Measurements from ENCODE around the gene GLI2.
A peak's percentile ranks its signal among the peaks of the same experiment; 100 is the strongest.

GLI2 gene

DNA sequence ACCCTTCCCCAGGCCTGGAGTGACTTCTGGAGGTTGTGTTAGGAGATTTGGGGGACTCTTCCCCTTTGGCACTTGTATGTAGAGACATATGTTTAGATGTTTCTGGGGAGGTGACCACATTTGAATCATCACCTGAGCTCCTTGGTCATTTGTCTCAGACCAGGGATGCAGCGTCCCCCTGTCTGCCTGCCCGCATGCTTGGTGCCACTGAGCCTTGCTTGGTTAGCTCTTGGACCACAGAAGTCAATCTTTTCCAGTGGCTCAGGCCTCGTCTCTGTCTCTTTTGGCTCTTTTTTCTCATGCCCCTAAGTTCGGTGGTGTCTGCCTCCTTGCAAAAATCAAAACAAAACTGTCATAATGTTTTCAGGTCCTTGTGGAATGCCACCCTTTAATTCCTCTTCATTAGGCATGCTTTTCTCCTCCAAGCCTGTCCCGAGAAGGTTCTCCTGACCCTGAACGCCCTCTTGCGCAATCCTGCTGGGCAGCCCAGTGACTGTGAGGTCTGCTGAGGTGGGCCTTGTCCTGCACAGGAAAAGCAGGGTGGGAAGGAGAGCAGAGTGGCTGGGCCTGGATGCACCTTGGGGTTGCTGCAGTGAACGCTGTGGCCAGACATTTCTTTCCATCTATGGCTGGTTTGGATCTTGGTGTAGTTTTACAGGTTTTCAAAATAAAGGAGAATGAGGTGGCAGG lies 24.9 kb downstream of the GLI2 start:
- peak; percentile 60 for DNase-seq (ENCODE audit: low read depth)
- Histone ChIP-seq H3K36me3 (ENCODE audit: control insufficient read depth, insufficient read depth, low read length, severe bottlenecking) (no peaks in the 10 kb centered on the region), H3K4me3 (ENCODE audit: low read length) (no peak overlapping the region), H3K9me3 (ENCODE audit: control insufficient read depth, low read length) (no peaks in the 10 kb centered on the region), H3K4me1 (ENCODE audit: control insufficient read depth, insufficient read depth, low read length) (peaks cover 69% of the 10 kb centered on the region), H3K27me3 (replicated peaks; ENCODE audit: control insufficient read depth, insufficient read depth, low read length) (no peaks in the 10 kb centered on the region), H3K9ac (ENCODE audit: low read length) (peak overlapping the region; percentile 16)

DNA sequence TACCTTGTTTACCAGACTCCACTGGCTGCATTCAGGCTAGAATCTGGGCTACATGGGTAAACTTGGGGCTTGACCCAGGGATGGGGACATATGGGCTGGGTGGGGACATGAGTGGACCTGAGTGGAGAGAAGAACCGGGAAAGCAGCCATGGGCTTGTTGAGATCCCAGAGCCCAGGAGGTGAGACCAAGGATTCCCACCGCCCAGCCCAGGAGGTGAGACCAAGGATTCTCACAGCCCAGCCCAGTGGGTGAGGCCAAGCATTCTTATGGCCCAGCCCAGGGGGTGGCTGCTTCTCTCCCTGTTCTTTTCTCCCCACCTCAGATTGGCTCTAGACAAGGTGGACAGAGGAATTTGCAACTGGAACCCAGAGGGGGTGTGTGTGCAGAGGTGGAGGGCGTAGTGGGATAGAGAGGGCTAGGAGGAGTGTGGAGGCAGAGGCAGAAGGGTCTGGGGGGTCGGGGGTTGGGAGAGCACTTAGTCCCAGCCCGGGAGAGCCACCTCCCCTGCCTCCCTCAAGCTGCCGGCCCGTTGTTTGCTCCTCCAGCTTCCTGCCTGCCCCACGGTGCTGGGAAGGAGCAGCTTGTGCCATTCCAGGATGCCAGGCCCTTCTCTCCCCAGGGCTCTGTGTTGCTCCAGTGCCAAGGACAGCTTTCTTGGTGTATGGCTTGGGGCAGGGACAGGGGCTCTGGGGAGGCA lies 25.6 kb downstream of the GLI2 start:
- DNase-seq (ENCODE audit: low read depth), result no peak
- Histone ChIP-seq H3K4me3 (ENCODE audit: low read length) (no peak overlapping the region), H3K36me3 (ENCODE audit: control insufficient read depth, insufficient read depth, low read length, severe bottlenecking) (no peaks in the 10 kb centered on the region), H3K9ac (ENCODE audit: low read length) (no peak overlapping the region), H3K4me1 (ENCODE audit: control insufficient read depth, insufficient read depth, low read length) (peaks cover 71% of the 10 kb centered on the region), H3K27me3 (replicated peaks; ENCODE audit: control insufficient read depth, insufficient read depth, low read length) (no peaks in the 10 kb centered on the region), H3K9me3 (ENCODE audit: control insufficient read depth, low read length) (no peaks in the 10 kb centered on the region)

DNA sequence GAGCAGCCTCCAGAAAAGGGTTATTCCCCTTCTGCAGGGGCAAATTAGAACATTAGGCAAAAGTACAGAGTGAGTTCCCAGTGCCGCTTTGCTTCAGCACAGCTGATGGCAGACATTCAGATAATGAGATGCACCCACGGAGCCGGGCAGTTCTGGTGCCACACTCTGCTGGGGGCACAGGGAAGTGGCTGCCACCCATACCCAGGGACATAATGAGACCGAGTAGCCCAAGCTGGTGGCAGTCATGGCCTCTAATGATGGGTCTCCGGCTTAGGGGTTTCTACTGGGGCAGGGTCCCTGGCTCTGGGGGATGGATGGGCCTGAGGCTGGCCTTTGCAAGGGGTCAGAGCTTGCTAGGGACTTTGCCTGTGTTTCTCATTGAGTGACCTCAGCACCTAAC lies 26.2 kb downstream of the GLI2 start:
- Histone ChIP-seq H3K36me3 (ENCODE audit: control insufficient read depth, insufficient read depth, low read length, severe bottlenecking) (no peaks in the 10 kb centered on the region), H3K4me1 (ENCODE audit: control insufficient read depth, insufficient read depth, low read length) (peaks cover 75% of the 10 kb centered on the region), H3K27me3 (replicated peaks; ENCODE audit: control insufficient read depth, insufficient read depth, low read length) (no peaks in the 10 kb centered on the region), H3K4me3 (ENCODE audit: low read length) (no peak overlapping the region), H3K9me3 (ENCODE audit: control insufficient read depth, low read length) (no peaks in the 10 kb centered on the region), H3K9ac (ENCODE audit: low read length) (no peak overlapping the region)
- DNase-seq (ENCODE audit: low read depth), result no peak

DNA sequence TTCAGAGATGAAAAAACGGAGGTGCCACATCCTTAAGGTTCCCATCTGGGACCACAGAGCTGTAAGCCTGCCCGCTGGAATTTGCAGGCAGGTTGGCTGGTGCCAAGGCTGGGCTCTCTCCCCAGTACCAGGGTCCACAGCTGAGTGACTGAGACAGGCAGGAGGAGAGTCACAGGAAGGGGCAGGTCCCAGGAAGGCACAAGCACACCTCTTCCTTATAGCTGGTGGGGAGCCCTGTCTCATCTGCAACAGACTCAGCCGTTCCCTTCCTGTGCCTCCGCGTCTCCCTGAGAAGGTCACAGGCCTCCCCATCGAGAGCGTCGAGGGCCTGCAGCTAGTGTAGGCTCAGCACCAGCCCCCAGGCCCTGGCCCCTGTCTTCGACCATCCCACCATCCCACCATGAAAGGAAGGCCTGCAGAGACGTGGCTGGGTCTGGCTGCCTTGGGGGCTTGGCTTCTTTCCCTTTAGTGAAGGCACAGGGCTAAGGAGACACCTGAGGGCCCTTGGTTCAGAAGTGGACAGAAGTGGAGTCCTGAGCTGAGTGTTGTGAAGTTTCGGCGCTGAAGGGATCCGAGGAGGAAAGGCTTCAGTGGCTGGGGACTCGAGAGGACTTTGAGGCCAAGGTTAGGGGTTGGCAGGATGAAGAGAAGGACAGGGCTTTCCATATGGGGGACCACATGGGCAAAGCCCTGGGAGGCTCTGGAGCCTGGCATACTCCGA lies 26.8 kb downstream of the GLI2 start:
- Histone ChIP-seq H3K9me3 (ENCODE audit: control insufficient read depth, low read length) (no peaks in the 10 kb centered on the region), H3K36me3 (ENCODE audit: control insufficient read depth, insufficient read depth, low read length, severe bottlenecking) (no peaks in the 10 kb centered on the region), H3K27me3 (replicated peaks; ENCODE audit: control insufficient read depth, insufficient read depth, low read length) (no peaks in the 10 kb centered on the region), H3K4me3 (ENCODE audit: low read length) (no peak overlapping the region), H3K4me1 (ENCODE audit: control insufficient read depth, insufficient read depth, low read length) (peaks cover 72% of the 10 kb centered on the region), H3K9ac (ENCODE audit: low read length) (no peak overlapping the region)
- DNase-seq (ENCODE audit: low read depth), result no peak

DNA sequence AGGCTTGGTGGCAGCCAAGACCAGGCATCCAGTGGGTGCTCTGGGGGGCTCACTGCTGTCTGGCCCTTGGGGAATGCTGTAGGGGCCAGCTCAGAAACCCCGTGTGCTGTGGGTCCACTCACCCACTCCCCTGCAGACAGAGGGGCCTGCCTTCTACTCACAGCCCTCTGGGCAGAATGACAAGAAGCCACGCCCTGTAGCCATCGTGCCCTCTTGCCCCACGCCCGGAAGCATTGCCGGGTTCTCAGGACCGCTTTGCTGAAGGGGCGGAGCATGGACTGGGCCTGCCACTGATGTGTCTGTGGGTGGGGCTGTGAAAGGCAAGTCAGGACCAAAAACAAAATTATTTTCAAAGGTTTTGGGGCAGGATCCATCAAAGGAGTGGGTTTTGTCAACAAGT lies 27.8 kb downstream of the GLI2 start:
- H3K9ac ChIP-seq (ENCODE audit: low read length), result peak overlapping the region; percentile 76
- no peaks in the 10 kb centered on the region for H3K36me3 ChIP-seq (ENCODE audit: control insufficient read depth, insufficient read depth, low read length, severe bottlenecking)
- no peaks in the 10 kb centered on the region for H3K9me3 ChIP-seq (ENCODE audit: control insufficient read depth, low read length)
- peaks cover 62% of the 10 kb centered on the region for H3K4me1 ChIP-seq (ENCODE audit: control insufficient read depth, insufficient read depth, low read length)
- no peak for DNase-seq (ENCODE audit: low read depth)
- H3K4me3 ChIP-seq (ENCODE audit: low read length), result no peak overlapping the region
- H3K27me3 ChIP-seq (replicated peaks; ENCODE audit: control insufficient read depth, insufficient read depth, low read length), result no peaks in the 10 kb centered on the region

DNA sequence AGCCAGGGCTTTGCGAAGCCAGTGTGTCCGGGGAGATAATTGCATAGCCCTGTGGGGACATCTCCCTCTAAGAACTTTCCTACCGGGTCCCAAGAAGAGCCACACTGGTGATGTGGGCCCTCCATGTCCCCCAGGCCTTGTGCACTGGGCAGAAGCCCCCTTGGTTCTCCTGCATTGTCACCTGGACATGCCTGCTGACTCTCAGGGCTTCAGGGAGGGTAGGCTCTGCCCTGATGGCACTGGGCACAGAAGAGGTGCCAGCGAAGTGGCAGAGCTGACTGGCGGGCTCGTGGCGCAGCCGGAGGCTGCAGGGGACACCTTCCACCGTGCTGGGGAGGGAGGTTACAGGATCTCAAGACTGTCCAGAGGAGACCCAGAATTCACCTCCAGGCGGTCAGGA lies 28.3 kb downstream of the GLI2 start:
- Histone ChIP-seq H3K4me1 (ENCODE audit: control insufficient read depth, insufficient read depth, low read length) (peaks cover 58% of the 10 kb centered on the region), H3K9me3 (ENCODE audit: control insufficient read depth, low read length) (no peaks in the 10 kb centered on the region), H3K4me3 (ENCODE audit: low read length) (no peak overlapping the region), H3K9ac (ENCODE audit: low read length) (peak overlapping the region; percentile 76), H3K27me3 (replicated peaks; ENCODE audit: control insufficient read depth, insufficient read depth, low read length) (no peaks in the 10 kb centered on the region), H3K36me3 (ENCODE audit: control insufficient read depth, insufficient read depth, low read length, severe bottlenecking) (no peaks in the 10 kb centered on the region)
- DNase-seq (ENCODE audit: low read depth), result no peak

DNA sequence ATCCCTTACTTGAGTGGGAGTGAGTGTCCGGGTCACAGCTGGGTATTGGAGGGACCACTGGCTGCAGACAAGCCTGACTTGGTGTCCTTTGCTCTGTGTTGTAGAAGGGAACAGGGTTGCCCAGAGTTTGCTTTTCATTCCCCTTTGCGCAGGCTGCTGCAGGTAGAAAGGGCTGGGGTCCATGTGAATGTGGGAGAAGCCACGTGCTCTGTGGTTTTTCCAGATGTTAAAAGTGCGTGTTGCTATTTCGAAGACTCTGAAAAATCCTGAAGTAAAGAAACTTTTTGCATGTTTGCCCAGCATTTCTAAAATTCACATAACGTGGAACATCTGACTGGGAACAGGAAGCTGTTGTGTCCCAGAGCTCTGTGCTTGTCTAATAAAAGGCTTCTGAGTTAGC lies 28.8 kb downstream of the GLI2 start:
- DNase-seq (ENCODE audit: low read depth), result no peak
- Histone ChIP-seq H3K4me1 (ENCODE audit: control insufficient read depth, insufficient read depth, low read length) (peaks cover 52% of the 10 kb centered on the region), H3K27me3 (replicated peaks; ENCODE audit: control insufficient read depth, insufficient read depth, low read length) (no peaks in the 10 kb centered on the region), H3K9ac (ENCODE audit: low read length) (peak overlapping the region; percentile 76), H3K4me3 (ENCODE audit: low read length) (no peak overlapping the region), H3K9me3 (ENCODE audit: control insufficient read depth, low read length) (no peaks in the 10 kb centered on the region), H3K36me3 (ENCODE audit: control insufficient read depth, insufficient read depth, low read length, severe bottlenecking) (no peaks in the 10 kb centered on the region)

DNA sequence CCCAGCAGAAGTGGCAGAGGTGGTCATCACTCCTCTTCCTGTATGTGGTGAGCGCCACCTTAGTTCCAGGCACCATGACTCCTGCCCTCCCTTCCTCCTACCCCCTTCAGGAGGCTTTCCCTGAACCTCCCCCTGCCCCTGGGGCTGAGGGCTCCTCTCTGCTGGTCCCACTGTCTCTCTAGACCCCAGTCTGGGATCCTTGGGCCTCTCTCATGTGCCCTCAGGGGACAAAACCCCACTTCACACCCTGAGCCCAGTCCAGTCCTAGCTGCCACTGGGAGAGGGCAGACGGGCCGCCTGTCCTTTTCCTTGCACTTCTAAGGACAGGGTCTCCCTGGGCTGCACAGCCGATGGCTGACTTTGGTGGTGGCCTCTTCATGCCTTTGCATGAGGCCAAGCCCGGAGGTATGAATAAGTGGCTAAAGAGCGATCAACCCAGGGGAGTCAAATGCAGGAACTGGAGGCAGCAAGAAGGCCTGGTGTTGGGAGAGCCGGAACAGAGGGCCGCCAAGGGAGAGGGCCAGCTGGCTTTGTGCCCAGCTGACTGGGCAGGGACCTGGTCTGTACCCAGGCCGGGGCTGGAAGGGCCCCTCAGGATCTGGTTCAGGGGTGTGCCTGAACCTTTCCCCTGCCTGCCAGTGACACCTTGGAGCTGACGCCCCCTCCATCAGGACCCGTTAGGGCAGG lies 29.5 kb downstream of the GLI2 start:
- H3K9me3 ChIP-seq (ENCODE audit: control insufficient read depth, low read length), result no peaks in the 10 kb centered on the region

DNA sequence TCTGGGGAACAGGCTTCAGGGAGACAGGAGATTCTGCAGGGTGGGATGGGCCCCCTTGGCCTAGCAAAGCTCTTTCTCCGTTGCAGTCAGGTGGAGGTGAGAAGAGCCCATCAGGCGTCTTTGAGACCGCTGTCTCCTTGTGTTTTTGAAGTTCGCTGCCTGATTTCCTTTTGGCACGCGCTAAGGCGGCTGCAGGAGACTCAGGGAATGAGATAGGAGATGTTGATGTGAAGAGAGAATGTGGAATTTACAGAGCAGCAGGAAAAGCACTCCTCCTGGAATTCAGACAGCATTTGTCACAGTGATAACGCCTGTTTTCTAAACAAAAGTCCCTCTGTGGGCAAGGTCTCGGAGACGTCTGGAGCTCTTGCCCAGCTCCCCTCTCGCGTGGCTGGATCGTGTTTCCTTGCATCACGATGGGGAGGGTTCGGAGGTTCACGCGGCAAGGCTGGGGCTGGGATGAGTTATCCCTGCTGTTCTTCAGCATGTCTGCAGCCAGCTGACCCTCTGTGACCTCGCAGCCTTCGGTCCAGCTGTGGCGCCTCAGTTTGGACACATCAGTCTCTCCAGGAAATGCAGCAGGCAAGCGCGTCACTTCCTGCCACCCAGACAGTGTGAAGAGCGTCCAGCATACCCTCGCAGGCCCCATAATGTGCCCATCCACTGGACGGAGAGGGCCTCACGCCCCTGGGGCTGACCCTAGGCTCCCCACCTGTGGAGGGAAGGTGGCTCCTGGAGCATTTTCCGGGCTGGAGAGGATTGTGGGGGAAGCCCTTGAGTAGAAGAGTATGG lies 30.2 kb downstream of the GLI2 start:
- H3K9ac ChIP-seq (ENCODE audit: low read length), result peak overlapping the region; percentile 76
- H3K27me3 ChIP-seq (replicated peaks; ENCODE audit: control insufficient read depth, insufficient read depth, low read length), result no peaks in the 10 kb centered on the region
- H3K36me3 ChIP-seq (ENCODE audit: control insufficient read depth, insufficient read depth, low read length, severe bottlenecking), result no peaks in the 10 kb centered on the region
- DNase-seq (ENCODE audit: low read depth), result peak; percentile 85
- peak overlapping the region; percentile 45 for H3K4me3 ChIP-seq (ENCODE audit: low read length)
- peaks cover 47% of the 10 kb centered on the region for H3K4me1 ChIP-seq (ENCODE audit: control insufficient read depth, insufficient read depth, low read length)
- no peaks in the 10 kb centered on the region for H3K9me3 ChIP-seq (ENCODE audit: control insufficient read depth, low read length)

More for the DNA sequence above, 29.5 kb downstream of the GLI2 start:
- H3K4me1 ChIP-seq (ENCODE audit: control insufficient read depth, insufficient read depth, low read length), result peaks cover 49% of the 10 kb centered on the region
- H3K36me3 ChIP-seq (ENCODE audit: control insufficient read depth, insufficient read depth, low read length, severe bottlenecking), result no peaks in the 10 kb centered on the region
- peak; percentile 16 for DNase-seq (ENCODE audit: low read depth)
- no peaks in the 10 kb centered on the region for H3K27me3 ChIP-seq (replicated peaks; ENCODE audit: control insufficient read depth, insufficient read depth, low read length)
- peak overlapping the region; percentile 45 for H3K4me3 ChIP-seq (ENCODE audit: low read length)
- peak overlapping the region; percentile 76 for H3K9ac ChIP-seq (ENCODE audit: low read length)

DNA sequence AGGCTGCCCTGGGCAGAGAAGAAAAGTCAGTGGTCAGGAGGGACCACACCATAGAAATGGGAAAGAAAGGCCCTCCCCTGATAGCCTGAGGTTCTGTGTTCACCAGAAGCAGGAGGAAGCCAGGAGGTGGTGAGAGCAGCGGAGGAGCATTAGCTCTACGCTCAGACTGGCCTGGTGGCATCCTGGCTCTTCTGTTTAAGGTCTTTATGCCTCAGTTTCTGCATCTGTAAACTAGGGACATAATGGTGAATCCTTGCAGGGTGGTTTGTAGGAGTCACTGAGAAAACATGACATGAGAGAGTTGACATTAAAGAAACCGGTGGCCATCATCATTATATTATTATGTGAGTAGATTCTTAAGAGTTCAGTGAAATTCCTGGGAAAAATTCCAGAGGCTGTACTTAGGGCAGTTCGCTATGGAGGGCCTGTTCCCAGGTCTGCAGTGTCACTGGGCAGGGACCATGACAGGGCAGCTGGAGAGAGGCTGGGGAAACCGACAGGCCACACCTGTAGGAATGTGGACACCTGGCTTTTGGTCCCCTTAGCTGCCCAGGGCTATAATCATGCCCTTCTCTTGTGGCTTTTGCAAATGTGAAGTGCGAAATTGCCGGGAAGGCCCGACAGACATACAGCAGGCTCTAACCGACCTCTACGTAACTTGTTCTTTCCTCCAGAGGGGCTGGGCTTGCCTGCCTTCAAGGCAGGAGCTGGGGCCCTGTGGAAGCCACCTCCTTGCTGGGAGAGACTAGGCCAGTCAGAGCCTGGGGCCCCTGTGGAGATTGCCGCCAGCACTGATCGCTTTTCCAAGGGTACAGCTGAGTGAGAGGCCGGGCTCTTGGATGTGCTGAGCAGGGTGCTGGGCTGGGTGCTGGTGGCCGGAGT lies 31.0 kb downstream of the GLI2 start:
- H3K36me3 ChIP-seq (ENCODE audit: control insufficient read depth, insufficient read depth, low read length, severe bottlenecking), result no peaks in the 10 kb centered on the region
- no peaks in the 10 kb centered on the region for H3K9me3 ChIP-seq (ENCODE audit: control insufficient read depth, low read length)
- H3K4me3 ChIP-seq (ENCODE audit: low read length), result peak overlapping the region; percentile 45
- H3K27me3 ChIP-seq (replicated peaks; ENCODE audit: control insufficient read depth, insufficient read depth, low read length), result no peaks in the 10 kb centered on the region
- peak overlapping the region; percentile 76 for H3K9ac ChIP-seq (ENCODE audit: low read length)
- peak; percentile 35 for DNase-seq (ENCODE audit: low read depth)
- peaks cover 49% of the 10 kb centered on the region for H3K4me1 ChIP-seq (ENCODE audit: control insufficient read depth, insufficient read depth, low read length)

Data from adipocyte (in vitro differentiated cells).